ENCODE results near the gene PRR16.

The PRR16 gene

GRCh38 chr5:120628156-120628555 is 164.1 kb downstream of the PRR16 start:
- H3K4me1 ChIP-seq (ENCODE audit: low read depth, poor library complexity, severe bottlenecking) = peaks cover 8% of the 10 kb centered on the region
- H3K4me2 ChIP-seq = no peak overlapping the region
- H3K27me3 ChIP-seq (ENCODE audit: insufficient read depth, low read depth) = no peaks in the 10 kb centered on the region
- H2AFZ ChIP-seq (ENCODE audit: low read depth) = no peak overlapping the region
- no peaks in the 10 kb centered on the region for H3K36me3 ChIP-seq (ENCODE audit: insufficient read depth)
- H4K20me1 ChIP-seq (ENCODE audit: insufficient read depth) = no peaks in the 10 kb centered on the region
- H3K4me3 ChIP-seq (IDR thresholded peaks at IDR 0.05; ENCODE audit: insufficient read depth, low read depth, low read length) = no peak overlapping the region
- H3K9ac ChIP-seq = no peak overlapping the region
- no peak overlapping the region for H3K27ac ChIP-seq
- no peak for TF ChIP-seq CTCF (conservative IDR thresholded peaks at IDR 0.05; ENCODE audit: low read depth, low read length)
- H3K79me2 ChIP-seq (ENCODE audit: insufficient read depth, low read depth) = no peaks in the 10 kb centered on the region

- Histone ChIP-seq H3K27me3 (ENCODE audit: insufficient read depth, low read depth) (no peaks in the 10 kb centered on the region), H3K4me2 (no peak overlapping the region), H3K9ac (no peak overlapping the region), H3K36me3 (ENCODE audit: insufficient read depth) (no peaks in the 10 kb centered on the region), H2AFZ (ENCODE audit: low read depth) (no peak overlapping the region), H4K20me1 (ENCODE audit: insufficient read depth) (no peaks in the 10 kb centered on the region), H3K27ac (no peak overlapping the region), H3K79me2 (ENCODE audit: insufficient read depth, low read depth) (no peaks in the 10 kb centered on the region), H3K4me3 (IDR thresholded peaks at IDR 0.05; ENCODE audit: insufficient read depth, low read depth, low read length) (no peak overlapping the region), H3K4me1 (ENCODE audit: low read depth, poor library complexity, severe bottlenecking) (no peaks in the 10 kb centered on the region)
- no peak for TF ChIP-seq CTCF (conservative IDR thresholded peaks at IDR 0.05; ENCODE audit: low read depth, low read length)
Observed at GRCh38 chr5:120630550-120630949, 166.4 kb downstream of the PRR16 start.

GRCh38 chr5:120631611-120632010 is 167.5 kb downstream of the PRR16 start:
- H3K79me2 ChIP-seq (ENCODE audit: insufficient read depth, low read depth) = no peaks in the 10 kb centered on the region
- H3K4me3 ChIP-seq (IDR thresholded peaks at IDR 0.05; ENCODE audit: insufficient read depth, low read depth, low read length) = no peak overlapping the region
- no peak for TF ChIP-seq CTCF (conservative IDR thresholded peaks at IDR 0.05; ENCODE audit: low read depth, low read length)
- H3K4me1 ChIP-seq (ENCODE audit: low read depth, poor library complexity, severe bottlenecking) = no peaks in the 10 kb centered on the region
- no peak overlapping the region for H3K9ac ChIP-seq
- H3K36me3 ChIP-seq (ENCODE audit: insufficient read depth) = no peaks in the 10 kb centered on the region
- no peaks in the 10 kb centered on the region for H4K20me1 ChIP-seq (ENCODE audit: insufficient read depth)
- H3K27ac ChIP-seq = no peak overlapping the region
- H3K4me2 ChIP-seq = no peak overlapping the region
- no peak overlapping the region for H2AFZ ChIP-seq (ENCODE audit: low read depth)
- no peaks in the 10 kb centered on the region for H3K27me3 ChIP-seq (ENCODE audit: insufficient read depth, low read depth)

GRCh38 chr5:120632430-120632829 is 168.3 kb downstream of the PRR16 start:
- no peak for TF ChIP-seq CTCF (conservative IDR thresholded peaks at IDR 0.05; ENCODE audit: low read depth, low read length)
- H3K4me1 ChIP-seq (ENCODE audit: low read depth, poor library complexity, severe bottlenecking) = no peaks in the 10 kb centered on the region
- H3K79me2 ChIP-seq (ENCODE audit: insufficient read depth, low read depth) = no peaks in the 10 kb centered on the region
- no peak overlapping the region for H2AFZ ChIP-seq (ENCODE audit: low read depth)
- no peak overlapping the region for H3K4me2 ChIP-seq
- H3K36me3 ChIP-seq (ENCODE audit: insufficient read depth) = no peaks in the 10 kb centered on the region
- H3K27me3 ChIP-seq (ENCODE audit: insufficient read depth, low read depth) = no peaks in the 10 kb centered on the region
- H3K4me3 ChIP-seq (IDR thresholded peaks at IDR 0.05; ENCODE audit: insufficient read depth, low read depth, low read length) = no peak overlapping the region
- H3K9ac ChIP-seq = no peak overlapping the region
- no peak overlapping the region for H3K27ac ChIP-seq
- H4K20me1 ChIP-seq (ENCODE audit: insufficient read depth) = no peaks in the 10 kb centered on the region

Data from KMS-11 (cell line).